T-helper 1 cell treated with Interleukin-12 subunit alpha and Interleukin-12 subunit beta and Interleukin-4 antibody, amounts not matched to agents 30 ng/mL and 1 ng/mL, for 36 hours (primary cell): Measurements from ENCODE around the gene LXN. TPM values are rescaled to one million over a fixed set of nuclear protein-coding genes. Genes with fewer than 3 reads are reported as not detected.

ENCODE experiments used
- intact Hi-C: fragments of 100-400 bp; cut with micrococcal nuclease; formaldehyde crosslinking; loops from one replicate; pipeline ENCODE4 v1.15.1; 2024
- total RNA-seq: library from RNA; stranded (reverse); gene quantifications from 2 replicates; pipeline ENCODE4 v1.2.3, GENCODE V29; 2022

Gene LXN
- total RNA-seq, 1 donor from 2014 or later = 13.1 TPM

DNA sequence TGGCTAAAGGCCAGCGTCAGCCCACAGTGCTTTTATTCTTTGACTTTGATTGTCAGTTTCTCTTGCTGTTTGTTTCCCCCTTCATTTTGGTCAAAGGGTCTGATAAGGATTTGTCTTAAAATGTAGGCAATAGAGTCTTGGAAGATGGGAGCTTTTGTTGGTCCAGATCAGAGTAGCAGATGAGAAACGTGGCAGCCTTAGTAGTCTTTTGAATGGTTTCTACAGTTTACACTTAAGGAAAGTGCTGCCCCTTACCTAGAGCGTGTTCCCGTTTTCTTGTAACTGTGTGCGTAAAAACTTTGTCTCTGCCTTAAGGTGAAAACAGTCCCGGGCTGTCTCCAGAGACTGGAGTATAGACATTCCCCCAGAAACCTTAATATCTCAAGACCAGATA is 630 bp downstream of the LXN start:
- intact Hi-C loops = loop anchor here (1.0 to 5.0 kb wide), 5 partner anchors 13 to 129 kb away; no protein-coding TSS in a partner anchor

GRCh38 chr3:158668506-158668905 is 3.9 kb downstream of the LXN start:
- intact Hi-C loops = no loop called here

GRCh38 chr3:158666416-158666815 is 6.0 kb downstream of the LXN start:
- intact Hi-C loops = no loop called here

GRCh38 chr3:158663832-158664231 is 8.6 kb downstream of the LXN start:
- intact Hi-C loops = no loop called here

DNA sequence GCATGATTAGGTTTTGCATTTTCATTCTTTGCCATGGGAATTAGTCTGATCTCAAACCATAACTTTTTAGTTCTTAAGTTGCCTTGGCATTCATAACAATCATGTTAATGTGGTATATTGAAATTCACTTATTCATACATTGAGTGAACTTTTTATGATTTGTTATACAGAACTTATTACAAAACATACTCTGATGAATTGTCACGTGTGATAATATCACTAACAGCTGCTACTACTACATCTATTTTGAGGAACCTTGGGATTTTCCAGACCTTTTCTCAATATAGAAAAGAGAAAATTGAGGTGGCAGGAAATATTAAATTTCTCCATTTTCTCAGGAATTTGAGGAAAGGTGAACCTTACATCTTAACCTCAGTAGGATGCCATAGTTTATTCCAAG is 9.2 kb downstream of the LXN start:
- intact Hi-C loops = no loop called here

GRCh38 chr3:158660711-158661110 is 11.7 kb downstream of the LXN start:
- intact Hi-C loops = no loop called here

DNA sequence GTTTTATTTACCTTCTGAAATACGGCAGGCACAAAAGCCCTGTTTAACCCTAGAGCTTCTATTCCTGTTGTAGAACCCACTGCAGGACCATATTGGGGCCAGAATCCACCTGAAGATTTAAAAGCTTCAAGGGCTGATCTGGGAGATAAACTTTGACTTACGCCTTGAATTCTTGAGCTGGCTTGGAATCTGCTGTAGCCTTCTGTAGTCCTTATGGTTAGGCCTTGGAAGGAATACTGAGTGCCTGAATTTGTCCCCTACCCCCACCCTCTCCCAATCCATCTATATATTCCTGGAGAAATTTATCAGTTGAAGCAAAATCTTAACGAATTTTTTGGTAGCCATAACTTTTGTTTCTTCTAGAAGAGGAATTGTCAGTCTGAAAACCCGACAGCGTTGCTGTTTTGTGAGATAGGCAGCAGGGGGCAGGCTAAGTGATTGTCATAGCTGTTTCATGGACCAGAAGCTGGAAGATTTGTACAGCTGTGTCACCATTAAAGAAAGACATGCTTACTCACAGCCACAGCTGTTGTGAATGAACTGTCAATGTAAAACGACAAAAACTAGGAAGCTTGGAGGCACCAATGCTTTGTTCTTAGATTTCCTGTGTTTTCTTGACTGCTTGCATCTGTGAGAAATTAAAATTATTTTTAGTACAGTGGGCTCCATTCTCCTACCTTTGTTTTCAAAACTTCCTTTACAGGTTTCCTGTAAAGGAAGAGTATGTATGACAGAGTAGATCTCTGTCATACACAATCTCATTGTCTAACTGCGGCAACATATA is 12.8 kb downstream of the LXN start:
- intact Hi-C loops = loop anchor here (1.0 to 2.0 kb wide), 5 partner anchors 13 to 601 kb away; partner anchors contain the start of gene LXN

DNA sequence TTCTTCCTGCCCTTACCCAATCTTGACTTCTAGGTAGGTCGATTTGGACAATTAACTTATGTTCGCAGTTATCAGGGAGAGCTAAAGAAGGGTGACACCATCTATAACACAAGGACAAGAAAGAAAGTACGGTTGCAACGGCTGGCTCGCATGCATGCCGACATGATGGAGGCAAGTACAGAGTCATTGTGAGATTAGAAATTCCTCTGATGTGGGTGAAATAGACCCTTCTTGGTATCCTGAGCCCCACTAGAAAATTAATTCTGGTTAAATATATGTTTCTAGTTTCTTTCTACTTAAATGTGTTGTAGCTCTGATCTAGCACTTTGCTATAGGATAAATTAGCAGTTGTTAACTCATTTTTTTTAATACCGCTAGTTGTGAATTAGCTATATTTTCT is 13.6 kb downstream of the LXN start:
- intact Hi-C loops = loop anchor here (1.0 to 2.0 kb wide), 5 partner anchors 13 to 602 kb away; partner anchors contain the start of gene LXN

- intact Hi-C loops = no loop called here
Measured at GRCh38 chr3:158652463-158652862, 20.0 kb downstream of the LXN start.

GRCh38 chr3:158651192-158651591 is 21.3 kb downstream of the LXN start:
- intact Hi-C loops = no loop called here

- intact Hi-C loops = loop anchor here (10.0 kb wide), 3 partner anchors 605 to 1915 kb away; partner anchors contain the start of gene KPNA4
Measured at GRCh38 chr3:158649791-158650190, 22.7 kb downstream of the LXN start.

DNA sequence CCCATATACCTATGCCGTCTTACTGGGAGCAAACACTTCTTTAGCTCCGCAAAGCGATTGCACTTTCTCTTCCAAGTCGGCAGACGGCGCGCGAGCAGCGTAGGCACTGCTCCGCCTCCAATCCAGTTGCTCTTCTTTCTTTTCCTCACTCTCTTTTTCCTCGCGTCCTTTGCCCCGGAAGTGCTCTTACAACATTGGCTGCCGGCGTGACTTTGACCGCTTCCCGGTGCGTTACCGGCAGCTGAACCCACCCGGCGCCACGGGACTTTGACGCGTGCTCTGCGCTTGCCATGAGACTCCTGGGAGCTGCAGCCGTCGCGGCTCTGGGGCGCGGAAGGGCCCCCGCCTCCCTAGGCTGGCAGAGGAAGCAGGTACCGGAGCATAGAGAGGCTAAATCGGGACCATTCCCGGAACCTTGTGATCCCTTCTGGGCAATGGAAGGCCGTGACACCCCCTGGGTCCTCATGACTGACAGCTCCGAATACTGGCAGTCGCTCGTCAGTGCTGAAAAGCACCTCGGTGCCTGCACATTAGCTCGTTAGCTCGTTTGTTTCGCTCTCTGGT is 28.0 kb downstream of the LXN start, which contains the start of gene GFM1:
Gene GFM1 (plus strand): TSS at position 183 of the 564 bp plus-strand sequence. CDS start 108 bp downstream, at position 291.
- intact Hi-C loops = loop anchor here (5.0 to 10.0 kb wide), 12 partner anchors 72 to 1920 kb away; partner anchors contain the start of genes CCNL1, IFT80, KPNA4 and MFSD1

- intact Hi-C loops = loop anchor here (5.0 to 10.0 kb wide), 12 partner anchors 70 to 1922 kb away; partner anchors contain the start of genes CCNL1, IFT80, KPNA4 and MFSD1
Measured at GRCh38 chr3:158642474-158643210, 29.8 kb downstream of the LXN start.

DNA sequence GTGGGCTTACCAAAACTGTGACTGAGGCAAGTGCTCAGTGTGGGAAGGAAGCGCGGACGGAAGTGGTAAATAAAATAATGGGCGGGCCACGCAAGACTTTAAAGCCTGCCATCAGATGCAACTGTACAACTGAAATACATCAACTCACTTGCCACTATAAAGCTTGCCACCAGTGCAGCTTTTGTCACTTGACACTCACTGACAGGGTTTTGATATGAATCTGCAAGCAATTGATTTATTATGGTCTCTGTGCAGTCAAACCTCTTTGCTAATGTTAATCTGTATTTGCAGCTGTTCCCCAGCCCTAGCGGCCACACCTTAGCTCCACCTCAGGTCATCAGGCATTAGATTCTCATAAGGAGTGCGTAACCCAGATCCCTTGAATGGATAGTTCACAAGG is 30.4 kb downstream of the LXN start:
- intact Hi-C loops = loop anchor here (5.0 to 10.0 kb wide), 12 partner anchors 70 to 1923 kb away; partner anchors contain the start of genes CCNL1, IFT80, KPNA4 and MFSD1

DNA sequence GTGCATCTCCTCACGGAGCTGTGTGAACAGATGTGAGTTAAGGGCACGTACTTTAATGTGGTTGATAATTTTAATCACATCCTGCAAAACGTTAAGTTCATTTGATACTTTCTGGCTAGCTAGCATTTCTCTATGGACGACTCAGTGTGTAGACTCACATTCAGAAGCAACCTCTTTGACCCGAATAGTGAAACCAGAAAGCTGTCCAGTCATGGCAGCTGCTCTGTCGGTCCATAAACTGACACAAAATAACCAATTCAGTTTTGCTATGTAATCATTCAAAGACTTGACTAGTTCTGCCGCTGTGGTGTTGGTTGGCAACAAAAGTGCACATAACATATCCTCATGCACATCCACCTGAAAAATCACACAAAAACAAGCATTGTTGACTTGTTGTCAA is 31.8 kb downstream of the LXN start:
- intact Hi-C loops = loop anchor here (5.0 to 10.0 kb wide), 12 partner anchors 68 to 1924 kb away; partner anchors contain the start of genes CCNL1, IFT80, KPNA4 and MFSD1

GRCh38 chr3:158631981-158632380 is 40.5 kb downstream of the LXN start:
- intact Hi-C loops = no loop called here

DNA sequence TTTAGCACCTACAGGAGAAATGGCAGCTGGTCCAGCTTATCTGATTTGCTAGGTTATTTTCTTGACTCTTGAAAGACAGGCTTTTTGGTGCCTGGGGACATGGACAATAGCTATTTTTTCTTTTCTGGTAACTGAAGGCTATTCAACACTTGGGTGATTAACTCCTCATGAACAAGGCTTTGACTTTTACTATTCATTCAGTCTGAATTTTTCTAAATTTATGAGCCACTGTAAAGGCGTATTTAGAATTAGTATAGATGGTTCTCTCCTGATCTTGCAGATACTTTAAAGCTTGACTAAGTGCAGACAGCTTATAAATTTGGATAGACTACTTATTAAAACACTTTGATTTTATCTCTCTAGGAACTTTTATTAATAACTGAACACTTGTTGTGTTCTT is 46.6 kb downstream of the LXN start:
- intact Hi-C loops = no loop called here

DNA sequence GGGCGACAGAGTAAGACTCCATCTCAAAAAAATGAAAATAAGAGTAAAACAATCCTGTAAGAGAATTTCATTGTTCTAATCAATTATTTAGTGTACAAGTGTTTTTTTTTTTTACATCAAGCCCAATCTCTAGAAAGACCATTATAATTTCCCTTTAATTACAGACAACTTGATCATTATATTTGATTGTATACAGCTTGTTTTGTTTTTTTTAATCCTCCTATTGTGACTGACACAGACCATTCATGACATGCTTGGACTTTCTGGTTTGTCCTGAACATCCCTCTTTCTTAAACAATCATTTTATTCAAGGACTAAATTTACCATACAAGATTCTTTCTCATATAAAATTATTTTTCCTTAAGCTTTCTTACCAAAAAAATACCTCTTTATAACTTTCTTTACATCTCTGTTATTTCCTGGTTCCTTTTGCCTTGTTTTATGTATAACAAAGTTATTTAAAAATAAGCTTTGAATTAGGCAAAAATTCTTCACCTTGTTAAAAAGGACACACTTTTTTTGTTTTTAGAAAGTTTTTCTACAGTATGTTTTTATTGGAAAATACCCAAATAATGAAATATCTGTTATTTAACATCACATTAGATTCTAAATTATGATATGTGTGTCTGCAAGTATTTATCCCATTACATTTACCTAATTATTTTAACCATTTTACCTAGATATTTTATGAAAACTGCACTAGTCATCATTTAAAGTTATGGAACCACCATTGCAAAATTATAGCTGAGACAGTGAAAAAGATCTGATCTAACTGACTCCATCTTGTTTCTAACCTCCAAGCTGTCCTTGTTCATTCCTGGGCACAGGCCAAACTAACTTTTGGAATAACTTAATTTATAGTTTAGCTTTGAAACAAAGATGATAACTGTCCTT is 54.2 kb downstream of the LXN start:
- intact Hi-C loops = no loop called here
